ENCODE data around the gene CREBL2. TPM values are rescaled to one million over a fixed set of nuclear protein-coding genes. Genes with fewer than 3 reads are reported as not detected.
A peak's percentile ranks its signal among the peaks of the same experiment; 100 is the strongest.
"Not testable (repeated sequence)": the region's sequence is repeated elsewhere in the genome, so short reads cannot be mapped to it uniquely, and the experiment has no call there.

CREBL2 gene
- total RNA-seq, 1 experiment from 2014 or later, result 17.3 TPM

DNA sequence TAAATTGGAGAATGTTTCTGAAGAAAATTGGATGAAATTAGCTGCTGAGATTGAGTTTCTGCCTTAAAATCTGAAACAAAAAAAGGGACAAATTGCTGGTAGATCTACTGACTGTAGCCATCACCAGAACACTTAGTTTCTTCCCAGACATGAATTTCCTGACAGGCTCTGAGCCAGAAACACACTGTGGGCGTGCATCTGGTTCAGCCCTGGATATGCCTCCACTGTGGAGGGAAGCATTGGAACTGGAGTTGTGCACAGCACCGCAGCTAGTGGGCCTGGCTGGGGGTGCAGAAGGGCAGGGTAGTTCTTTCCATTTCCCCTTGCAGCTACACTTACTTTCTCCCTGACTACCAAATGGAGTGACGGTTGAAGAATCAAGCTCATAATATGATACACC, 31.2 kb downstream of the CREBL2 start:
- ATAC-seq, result no peak
- TF ChIP-seq, protein P1, sequence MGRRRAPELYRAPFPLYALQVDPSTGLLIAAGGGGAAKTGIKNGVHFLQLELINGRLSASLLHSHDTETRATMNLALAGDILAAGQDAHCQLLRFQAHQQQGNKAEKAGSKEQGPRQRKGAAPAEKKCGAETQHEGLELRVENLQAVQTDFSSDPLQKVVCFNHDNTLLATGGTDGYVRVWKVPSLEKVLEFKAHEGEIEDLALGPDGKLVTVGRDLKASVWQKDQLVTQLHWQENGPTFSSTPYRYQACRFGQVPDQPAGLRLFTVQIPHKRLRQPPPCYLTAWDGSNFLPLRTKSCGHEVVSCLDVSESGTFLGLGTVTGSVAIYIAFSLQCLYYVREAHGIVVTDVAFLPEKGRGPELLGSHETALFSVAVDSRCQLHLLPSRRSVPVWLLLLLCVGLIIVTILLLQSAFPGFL (CRISPR knock-in tag; IDR thresholded peaks at IDR 0.05; ENCODE audit: borderline replicate concordance), result no peak
- no peak for TF ChIP-seq NFATC4 (CRISPR knock-in tag; IDR thresholded peaks at IDR 0.05)
- TF ChIP-seq NR3C1 (CRISPR knock-in tag; conservative IDR thresholded peaks at IDR 0.05; ENCODE audit: low read depth), result no peak
- no peak for TF ChIP-seq NFE2L1 (CRISPR knock-in tag; IDR thresholded peaks at IDR 0.05)
- TF ChIP-seq ZNF138 (CRISPR knock-in tag; conservative IDR thresholded peaks at IDR 0.05), result no peak
- no peak for TF ChIP-seq ZNF416 (CRISPR knock-in tag; IDR thresholded peaks at IDR 0.05)
- no peak for TF ChIP-seq ZNF671 (CRISPR knock-in tag; IDR thresholded peaks at IDR 0.05)
- TF ChIP-seq SMAD3 (CRISPR knock-in tag; IDR thresholded peaks at IDR 0.05; ENCODE audit: borderline replicate concordance), result no peak
- no peak for TF ChIP-seq ATF1 (CRISPR knock-in tag; IDR thresholded peaks at IDR 0.05)
- no peak for TF ChIP-seq ZNF263 (CRISPR knock-in tag; IDR thresholded peaks at IDR 0.05; ENCODE audit: low read depth)
- H3K27me3 Mint-ChIP-seq (ENCODE audit: low read depth), result no peaks in the 10 kb centered on the region; the same call in 1 of the 2 replicates
- no peak overlapping the region for H3K4me3 Mint-ChIP-seq
- ChIA-PET POLR2A (no interaction called here), CTCF (interaction anchor here (1.1 kb wide), 1 partner anchor 13 kb away, joined by 5 read pairs; no protein-coding TSS in a partner anchor)
- H3K9me3 Mint-ChIP-seq, result peaks cover 29% of the 10 kb centered on the region
- DNase-seq (ENCODE audit: low spot score), result no peak
- H3K4me1 Mint-ChIP-seq, result peaks cover 7% of the 10 kb centered on the region; the same call in 1 of the 2 replicates
- peak overlapping the region; percentile 55; the same call in 1 of the 2 replicates for H3K27ac Mint-ChIP-seq
- peaks cover 56% of the 10 kb centered on the region for H3K36me3 Mint-ChIP-seq

- TF ChIP-seq CTCF (IDR thresholded peaks at IDR 0.05), result peak; percentile 43
- TF ChIP-seq FOXK1 (CRISPR knock-in tag; IDR thresholded peaks at IDR 0.05), result no peak
- no peak for DNase-seq (ENCODE audit: low spot score)
- ATAC-seq, result peak; percentile 90
- ChIA-PET POLR2A (interaction anchor here (0.5 kb wide), 1 partner anchor 561 kb away, joined by 4 read pairs; no protein-coding TSS in a partner anchor), CTCF (interaction anchor here (0.6 to 2.2 kb wide), 12 partner anchors 11 to 269 kb away, joined by 3 to 16 read pairs (median 4); no protein-coding TSS in a partner anchor)
- H3K4me1 Mint-ChIP-seq, result peaks cover 7% of the 10 kb centered on the region; the same call in 1 of the 2 replicates
- no peaks in the 10 kb centered on the region for H3K27me3 Mint-ChIP-seq (ENCODE audit: low read depth)
- peaks cover 42% of the 10 kb centered on the region for H3K9me3 Mint-ChIP-seq
- H3K4me3 Mint-ChIP-seq, result no peak overlapping the region
- H3K36me3 Mint-ChIP-seq, result peaks cover 58% of the 10 kb centered on the region
- H3K27ac Mint-ChIP-seq, result 0 out of 2 replicates have a peak overlapping the region, but pooled peaks have one; percentile 10
Observed at GRCh38 chr12:12645485-12645884, 33.8 kb downstream of the CREBL2 start.

- ATAC-seq, result not testable (repeated sequence)
Observed at GRCh38 chr12:12645968-12646367, 34.3 kb downstream of the CREBL2 start.

GRCh38 chr12:12646483-12647072, 34.9 kb downstream of the CREBL2 start:
- peaks cover 45% of the 10 kb centered on the region for H3K9me3 Mint-ChIP-seq

More at GRCh38 chr12:12645968-12646367, 34.3 kb downstream of the CREBL2 start:
- POLR2A ChIA-PET; H3K27me3 Mint-ChIP-seq (ENCODE audit: low read depth); H3K4me1 Mint-ChIP-seq; DNase-seq (ENCODE audit: low spot score); H3K27ac Mint-ChIP-seq; H3K4me3 Mint-ChIP-seq: not testable (repeated sequence)
- CTCF ChIA-PET, result interaction anchor here (0.6 to 2.2 kb wide), 9 partner anchors 10 to 91 kb away, joined by 3 to 16 read pairs (median 5); no protein-coding TSS in a partner anchor
- H3K9me3 Mint-ChIP-seq, result peaks cover 40% of the 10 kb centered on the region
- H3K36me3 Mint-ChIP-seq, result peaks cover 55% of the 10 kb centered on the region

More at GRCh38 chr12:12646483-12647072, 34.9 kb downstream of the CREBL2 start:
- no peaks in the 10 kb centered on the region for H3K27me3 Mint-ChIP-seq (ENCODE audit: low read depth)
- POLR2A ChIA-PET, result no interaction called here
- DNase-seq (ENCODE audit: low spot score) (no peak), ATAC-seq (no peak)
- CTCF ChIA-PET, result interaction anchor here (0.5 to 2.2 kb wide), 6 partner anchors 10 to 90 kb away, joined by 3 to 16 read pairs (median 6); no protein-coding TSS in a partner anchor
- TF ChIP-seq, protein P2, sequence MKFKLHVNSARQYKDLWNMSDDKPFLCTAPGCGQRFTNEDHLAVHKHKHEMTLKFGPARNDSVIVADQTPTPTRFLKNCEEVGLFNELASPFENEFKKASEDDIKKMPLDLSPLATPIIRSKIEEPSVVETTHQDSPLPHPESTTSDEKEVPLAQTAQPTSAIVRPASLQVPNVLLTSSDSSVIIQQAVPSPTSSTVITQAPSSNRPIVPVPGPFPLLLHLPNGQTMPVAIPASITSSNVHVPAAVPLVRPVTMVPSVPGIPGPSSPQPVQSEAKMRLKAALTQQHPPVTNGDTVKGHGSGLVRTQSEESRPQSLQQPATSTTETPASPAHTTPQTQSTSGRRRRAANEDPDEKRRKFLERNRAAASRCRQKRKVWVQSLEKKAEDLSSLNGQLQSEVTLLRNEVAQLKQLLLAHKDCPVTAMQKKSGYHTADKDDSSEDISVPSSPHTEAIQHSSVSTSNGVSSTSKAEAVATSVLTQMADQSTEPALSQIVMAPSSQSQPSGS (CRISPR knock-in tag; IDR thresholded peaks at IDR 0.05; ENCODE audit: borderline replicate concordance, low read depth), result no peak
- TF ChIP-seq RORB (CRISPR knock-in tag; IDR thresholded peaks at IDR 0.05), result no peak
- TF ChIP-seq ZNF232 (CRISPR knock-in tag; IDR thresholded peaks at IDR 0.05), result no peak
- TF ChIP-seq FOXP4 (CRISPR knock-in tag; IDR thresholded peaks at IDR 0.05), result no peak
- no peak for TF ChIP-seq OVOL2 (CRISPR knock-in tag; IDR thresholded peaks at IDR 0.05; ENCODE audit: borderline replicate concordance)
- TF ChIP-seq MLX (CRISPR knock-in tag; IDR thresholded peaks at IDR 0.05), result no peak
- H3K36me3 Mint-ChIP-seq, result peaks cover 55% of the 10 kb centered on the region
- H3K27ac Mint-ChIP-seq, result no peak overlapping the region
- peaks cover 7% of the 10 kb centered on the region; the same call in 1 of the 2 replicates for H3K4me1 Mint-ChIP-seq
- H3K4me3 Mint-ChIP-seq, result no peak overlapping the region
